Small intestine (tissue), 7 donors: ENCODE results near the gene RHOT2. TPM values are rescaled to one million over a fixed set of nuclear protein-coding genes. Genes with fewer than 3 reads are reported as not detected.

Experiments used
- DNase-seq, 2 donors: peaks; one replicate each; pipeline versions ENCODE4 v3.0.0 to v3.0.0-alpha.2; 2013
- FAIRE-seq: peaks from 2 replicates; lab custom pipeline; 2012; peaks lifted over from hg19 to GRCh38; lab: Jason Lieb, UNC
- H3K27ac ChIP-seq, 3 donors: one replicate each; pipeline ENCODE4 v1.5.1; 2013; ENCODE audit warnings: low read length in 2 of 3, mild to moderate bottlenecking in 2 of 3, control low read depth in 1 of 3, inconsistent platforms in 1 of 3, low read depth in 1 of 3, moderate library complexity in 1 of 3
- H3K27me3 ChIP-seq, 3 donors: one replicate each; pipeline ENCODE4 v1.6.1; 2013; ENCODE audit warnings: low read length in 3 of 3, inconsistent platforms in 1 of 3; ENCODE audit not compliant: control insufficient read depth in 3 of 3, insufficient read depth in 3 of 3
- H3K36me3 ChIP-seq, 3 donors: one replicate each; pipeline ENCODE4 v1.6.1; 2013; ENCODE audit warnings: low read length in 3 of 3, inconsistent platforms in 1 of 3, low read depth in 1 of 3, mild to moderate bottlenecking in 1 of 3, moderate library complexity in 1 of 3; ENCODE audit not compliant: control insufficient read depth in 3 of 3, insufficient read depth in 2 of 3
- H3K4me1 ChIP-seq, 3 donors: one replicate each; pipeline ENCODE4 v1.6.1; 2013; ENCODE audit warnings: low read length in 2 of 3, inconsistent platforms in 1 of 3, low read depth in 1 of 3, mild to moderate bottlenecking in 1 of 3, moderate library complexity in 1 of 3; ENCODE audit not compliant: control insufficient read depth in 3 of 3, insufficient read depth in 2 of 3
- H3K4me3 ChIP-seq, 3 donors: one replicate each; pipeline ENCODE4 v1.5.1; 2013; ENCODE audit warnings: low read length in 3 of 3, control low read depth in 1 of 3, inconsistent platforms in 1 of 3, low read depth in 1 of 3, mild to moderate bottlenecking in 1 of 3, moderate library complexity in 1 of 3
- H3K9me3 ChIP-seq, 2 donors: one replicate each; pipeline ENCODE4 v1.6.1; 2013; ENCODE audit warnings: low read depth in 1 of 2, low read length in 1 of 2; ENCODE audit not compliant: control insufficient read depth in 2 of 2, insufficient read depth in 1 of 2
- WGBS, 3 donors: extraction: QIAGEN DNeasy Blood & Tissue Kit; methylation state at CpG; one replicate each; pipeline ENCODE4 v1.1.7; 2013; 5-methylcytosine and 5-hydroxymethylcytosine counted together
- polyA plus RNA-seq, 4 donors: library from polyadenylated mRNA; stranded (reverse) in 3 of 4; unstranded in 1 of 4; fragments of 200-250 nt in 3 of 4; fragments of 120-200 nt in 1 of 4; gene quantifications; one replicate each; pipeline versions ENCODE4 v1.2.1 to v1.2.3, GENCODE V29; 2013
- donor health status: healthy with polysubstance abuse.
- donor health status: control.
- donor health status: control.
- donor health status: Bipolar disorder and iron deficiency.
- donor health status: healthy.

The RHOT2 gene
- polyA plus RNA-seq, 4 donors: 89.3 to 207 (median 159) TPM

DNA sequence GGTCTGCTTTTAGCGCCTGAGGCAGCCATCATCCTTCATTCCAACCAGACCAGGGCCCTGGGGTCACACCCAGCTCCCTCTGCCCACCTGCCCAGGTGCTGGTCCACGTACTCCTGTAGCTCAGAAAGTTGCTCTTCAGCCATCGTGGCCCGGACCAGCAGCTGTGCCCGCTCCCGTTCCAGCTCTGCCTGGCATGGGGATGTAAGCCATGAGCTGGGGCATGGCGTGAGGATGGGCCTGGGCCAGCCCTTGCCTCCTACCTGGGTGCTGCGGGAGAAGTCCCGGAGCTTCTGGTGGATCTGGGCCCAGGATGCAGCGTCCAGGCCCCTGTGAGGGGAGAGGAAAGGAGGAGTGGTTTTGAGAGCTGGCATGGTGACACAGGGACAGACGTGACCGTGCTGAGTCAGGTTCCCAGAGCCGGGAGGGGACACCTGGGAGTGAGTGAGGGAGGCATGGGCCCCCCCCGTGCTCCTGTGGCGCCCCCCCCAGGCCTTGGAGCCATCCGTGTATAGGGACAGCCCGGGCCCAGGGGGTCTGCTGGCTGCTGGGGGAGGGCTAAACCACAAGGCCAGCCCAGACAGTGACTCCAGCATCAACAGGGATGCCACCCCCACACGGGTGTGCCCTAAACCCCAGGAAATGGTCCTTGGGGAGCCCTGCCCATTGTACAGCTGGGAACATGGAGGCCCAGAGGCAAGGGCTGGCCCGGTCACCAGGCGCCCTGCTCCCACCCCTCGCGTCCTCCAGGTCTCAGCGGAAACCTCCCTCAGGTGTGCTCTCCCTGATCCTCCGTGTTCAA is 55.1 kb downstream of the RHOT2 start:
- Histone ChIP-seq H3K27ac (no peak overlapping the region), H3K4me3 (no peak overlapping the region), H3K9me3 (peaks cover 3 to 8% of the 10 kb centered on the region in 2 donors), H3K4me1 (peaks cover 6 to 39% (median 12%) of the 10 kb centered on the region in 3 donors), H3K36me3 (peaks cover 0 to 22% (median 0%) of the 10 kb centered on the region in 3 donors), H3K27me3 (peaks cover 0 to 19% (median 10%) of the 10 kb centered on the region in 3 donors)
- no peak for DNase-seq
- FAIRE-seq: no peak
- 86 to 90% (median 89%) methylated on average over 21 to 24 of the region's 24 CpGs for WGBS, 3 donors

DNA sequence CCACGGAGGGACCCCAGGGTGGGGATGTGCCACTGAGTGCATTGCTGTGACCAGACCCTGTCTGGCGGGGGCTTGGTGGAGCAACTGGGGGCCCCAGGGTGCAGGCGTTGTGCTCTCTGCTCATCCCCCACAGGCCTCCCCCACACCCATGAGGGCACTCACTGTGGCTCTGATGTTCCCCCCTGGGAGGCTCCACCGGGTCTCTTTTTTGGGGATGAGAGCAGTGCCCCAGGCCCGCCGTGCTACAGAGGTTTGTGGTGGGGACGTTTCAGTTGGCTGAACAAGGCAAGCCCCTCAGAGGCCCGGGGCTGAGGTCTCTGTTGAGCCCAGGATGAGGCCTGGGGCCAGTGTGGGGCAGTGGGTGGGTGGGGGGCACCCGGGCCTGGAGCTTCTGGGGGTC is 55.8 kb downstream of the RHOT2 start:
- Histone ChIP-seq H3K9me3 (peaks cover 3 to 8% of the 10 kb centered on the region in 2 donors), H3K4me1 (peaks cover 9 to 38% (median 12%) of the 10 kb centered on the region in 3 donors), H3K4me3 (no peak overlapping the region), H3K36me3 (peaks cover 0 to 22% (median 0%) of the 10 kb centered on the region in 3 donors), H3K27me3 (peaks cover 0 to 22% (median 10%) of the 10 kb centered on the region in 3 donors), H3K27ac (no peak overlapping the region)
- no peak for FAIRE-seq
- WGBS, 3 donors: 81 to 84% (median 84%) methylated on average over 9 of the region's 9 CpGs
- no peak for DNase-seq

Other genes starting within 250 kb of the RHOT2 start
- gene RAB11FIP3, start 242.5 kb upstream of the RHOT2 start, polyA plus RNA-seq: 100 to 1,000 TPM in 1 of 4 donors, 10 to 100 TPM in 3; 25.4 to 111 (median 37.2) TPM
- 100 to 1,000 TPM in 1 of 4 donors, 10 to 100 TPM in 3; 51.3 to 105 (median 70.2) TPM for gene CAPN15, start 140.4 kb upstream of the RHOT2 start, polyA plus RNA-seq
- gene PRR35, start 107.7 kb upstream of the RHOT2 start, polyA plus RNA-seq: not detected
- 1 to 10 TPM in 1 of 4 donors, under 1 TPM in 2, not detected in 1; 0.45 to 2.2 (median 0.79) TPM for gene NHLRC4, start 101.1 kb upstream of the RHOT2 start, polyA plus RNA-seq
- 10 to 100 TPM; 21.3 to 43.5 (median 28.0) TPM for gene PIGQ, start 98.2 kb upstream of the RHOT2 start, polyA plus RNA-seq
- 10 to 100 TPM; 28.9 to 49.0 (median 34.6) TPM for gene RAB40C, start 78.1 kb upstream of the RHOT2 start, polyA plus RNA-seq
- gene WFIKKN1, start 37.1 kb upstream of the RHOT2 start, polyA plus RNA-seq: 1 to 10 TPM in 3 of 4 donors, under 1 TPM in 1; 0.60 to 7.6 (median 3.6) TPM
- gene METTL26, start 31.8 kb upstream of the RHOT2 start, polyA plus RNA-seq: 100 to 1,000 TPM in 3 of 4 donors, 10 to 100 TPM in 1; 54.4 to 135 (median 113) TPM
- 100 to 1,000 TPM in 3 of 4 donors, 10 to 100 TPM in 1; 43.4 to 279 (median 166) TPM for gene MCRIP2, start 26.3 kb upstream of the RHOT2 start, polyA plus RNA-seq
- 10 to 100 TPM; 15.7 to 36.5 (median 25.6) TPM for gene WDR90, start 18.8 kb upstream of the RHOT2 start, polyA plus RNA-seq
- gene RHBDL1, start 7.5 kb downstream of the RHOT2 start, polyA plus RNA-seq: 1 to 10 TPM; 2.7 to 6.2 (median 4.7) TPM
- gene STUB1, start 12.3 kb downstream of the RHOT2 start, polyA plus RNA-seq: 100 to 1,000 TPM in 3 of 4 donors, 10 to 100 TPM in 1; 66.2 to 122 (median 118) TPM
- 10 to 100 TPM; 23.0 to 46.2 (median 31.9) TPM for gene JMJD8, start 16.2 kb downstream of the RHOT2 start, polyA plus RNA-seq
- gene WDR24, start 22.3 kb downstream of the RHOT2 start, polyA plus RNA-seq: 10 to 100 TPM in 1 of 4 donors, 1 to 10 TPM in 3; 5.4 to 11.7 (median 9.3) TPM
- 1 to 10 TPM in 3 of 4 donors, under 1 TPM in 1; 0.81 to 3.4 (median 1.2) TPM for gene FBXL16, start 37.7 kb downstream of the RHOT2 start, polyA plus RNA-seq
- gene METRN, start 47.0 kb downstream of the RHOT2 start, polyA plus RNA-seq: 10 to 100 TPM in 2 of 4 donors, 1 to 10 TPM in 2; 4.9 to 14.1 (median 9.3) TPM
- 10 to 100 TPM; 23.0 to 55.5 (median 38.1) TPM for gene ANTKMT, start 53.0 kb downstream of the RHOT2 start, polyA plus RNA-seq
- gene CCDC78, start 58.3 kb downstream of the RHOT2 start, polyA plus RNA-seq: 1 to 10 TPM in 1 of 4 donors, under 1 TPM in 2, not detected in 1; 0.72 to 1.6 (median 0.95) TPM
- gene HAGHL, start 59.0 kb downstream of the RHOT2 start, polyA plus RNA-seq: 1 to 10 TPM; 1.4 to 4.8 (median 3.4) TPM
- 10 to 100 TPM; 32.5 to 68.0 (median 44.7) TPM for gene CIAO3, start 72.9 kb downstream of the RHOT2 start, polyA plus RNA-seq
- gene MSLN, start 92.6 kb downstream of the RHOT2 start, polyA plus RNA-seq: 10 to 100 TPM in 1 of 4 donors, 1 to 10 TPM in 3; 1.3 to 29.7 (median 4.5) TPM
- gene RPUSD1, start 120.2 kb downstream of the RHOT2 start, polyA plus RNA-seq: 10 to 100 TPM; 17.6 to 26.2 (median 21.6) TPM
- 10 to 100 TPM in 2 of 4 donors, 1 to 10 TPM in 2; 5.6 to 24.6 (median 13.5) TPM for gene CHTF18, start 120.5 kb downstream of the RHOT2 start, polyA plus RNA-seq
- 1 to 10 TPM in 2 of 4 donors, under 1 TPM in 2; 0.73 to 3.0 (median 1.9) TPM for gene GNG13, start 132.6 kb downstream of the RHOT2 start, polyA plus RNA-seq